ENCODE measurements around the gene GPM6B.
A peak's percentile ranks its signal among the peaks of the same experiment; 100 is the strongest.

Gene GPM6B, protein sequence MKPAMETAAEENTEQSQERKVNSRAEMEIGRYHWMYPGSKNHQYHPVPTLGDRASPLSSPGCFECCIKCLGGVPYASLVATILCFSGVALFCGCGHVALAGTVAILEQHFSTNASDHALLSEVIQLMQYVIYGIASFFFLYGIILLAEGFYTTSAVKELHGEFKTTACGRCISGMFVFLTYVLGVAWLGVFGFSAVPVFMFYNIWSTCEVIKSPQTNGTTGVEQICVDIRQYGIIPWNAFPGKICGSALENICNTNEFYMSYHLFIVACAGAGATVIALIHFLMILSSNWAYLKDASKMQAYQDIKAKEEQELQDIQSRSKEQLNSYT

DNA sequence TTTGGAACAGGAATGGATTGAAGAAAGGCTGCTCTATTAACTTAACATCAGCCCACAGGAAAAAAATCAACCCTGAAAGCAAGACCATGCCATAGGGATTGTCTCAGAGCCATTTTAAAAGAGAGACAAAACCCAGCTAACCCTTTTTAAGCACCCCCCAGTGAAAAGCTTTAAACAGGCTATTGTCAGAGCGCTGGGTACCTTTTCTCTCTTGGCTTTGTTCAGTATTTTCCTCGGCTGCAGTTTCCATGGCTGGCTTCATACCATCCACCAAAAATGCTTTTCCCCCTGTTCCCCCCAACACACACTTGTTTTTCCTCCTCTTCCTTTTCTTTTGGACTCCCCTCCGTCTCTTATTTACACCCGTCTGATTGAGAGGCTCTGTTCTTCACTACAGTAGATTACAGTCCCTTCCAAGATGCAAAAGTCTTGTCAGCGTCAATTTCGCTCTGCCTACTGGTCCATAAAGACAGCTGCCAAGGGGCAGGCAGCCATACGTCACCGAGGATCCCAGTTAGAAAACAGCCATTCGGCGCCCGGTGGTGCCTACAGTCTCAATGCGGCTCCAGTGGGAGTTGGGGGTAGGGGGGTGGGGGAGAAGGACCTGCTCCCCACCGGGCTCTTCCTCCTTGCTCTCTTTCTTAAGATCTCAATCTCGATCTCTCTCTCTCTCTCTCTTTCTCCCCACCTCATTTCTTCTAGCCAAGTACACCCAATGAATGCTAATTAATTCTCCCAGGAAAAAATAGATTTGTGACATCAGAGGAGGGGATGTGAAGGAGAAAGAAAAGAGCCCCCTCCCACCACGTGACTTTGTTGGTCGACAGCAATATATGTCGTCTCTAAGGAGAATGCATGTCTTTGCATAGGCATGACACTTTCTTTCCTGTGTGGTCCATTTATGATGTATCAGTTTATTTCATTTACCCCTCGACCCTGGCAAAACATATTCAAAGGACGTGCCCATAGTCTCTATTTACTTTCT is at the start of gene GPM6B:
TSS of gene GPM6B (minus strand) at position 451 of the 985 bp plus-strand sequence. CDS start at position 262, 189 bp downstream.
- no peak for DNase-seq

DNA sequence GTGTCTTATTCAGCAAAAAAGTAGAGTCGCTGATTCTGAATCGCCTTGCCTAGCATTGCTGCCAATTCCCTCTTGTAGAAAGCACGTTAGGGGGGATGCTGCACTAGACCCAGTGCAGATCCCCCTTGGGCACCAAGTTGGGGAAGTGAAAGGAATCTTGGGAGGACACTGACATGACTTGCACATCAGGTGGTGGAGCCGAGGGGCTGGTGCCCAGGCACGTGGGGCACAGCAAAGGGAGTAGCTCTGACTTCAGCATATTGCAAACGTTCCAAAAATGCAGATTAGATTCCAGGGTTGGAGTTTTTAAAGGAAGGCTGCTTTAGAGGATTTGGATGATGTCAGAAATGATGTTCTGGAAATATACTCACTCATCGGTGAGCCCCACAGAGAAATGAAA is 47.4 kb upstream of the GPM6B start:
- DNase-seq: peak; percentile 28

DNA sequence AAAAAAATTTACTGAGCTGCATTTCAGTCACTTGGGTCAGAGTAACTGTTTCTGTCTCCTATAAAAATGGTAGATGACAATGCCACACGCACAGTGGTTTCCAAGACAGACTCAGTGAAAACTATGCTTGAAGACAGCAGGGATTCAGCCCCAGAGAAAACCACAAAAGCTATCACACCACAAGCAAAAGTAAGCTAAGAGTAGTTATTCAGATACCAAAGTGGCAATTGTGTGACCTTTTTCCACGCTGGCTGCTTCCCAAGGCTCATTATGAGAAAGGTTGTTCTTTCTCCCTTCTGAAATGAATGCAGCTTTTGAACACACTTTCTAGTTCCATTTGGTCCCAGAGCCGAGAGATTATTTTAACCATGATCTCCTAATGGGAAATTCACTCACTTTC is 46.4 kb upstream of the GPM6B start:
- DNase-seq: no peak

DNA sequence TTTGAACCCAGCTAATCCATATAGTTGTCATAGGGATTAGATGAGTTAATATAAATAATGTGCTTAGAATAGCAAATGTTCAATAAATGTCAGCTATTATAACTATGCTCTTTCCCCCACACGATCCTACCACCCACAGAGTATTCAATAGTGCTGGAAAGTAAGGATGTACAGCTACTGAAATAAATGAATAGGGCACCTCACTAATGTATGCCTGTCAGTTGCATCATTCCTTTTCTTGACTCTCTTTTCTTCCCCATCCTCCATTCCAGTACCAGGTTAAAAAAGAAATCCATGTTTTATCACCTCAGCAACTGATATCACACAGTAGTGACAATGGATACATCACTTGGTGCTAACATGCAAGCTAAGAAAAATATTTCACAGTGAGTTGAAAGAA is 42.8 kb upstream of the GPM6B start:
- DNase-seq: no peak

DNA sequence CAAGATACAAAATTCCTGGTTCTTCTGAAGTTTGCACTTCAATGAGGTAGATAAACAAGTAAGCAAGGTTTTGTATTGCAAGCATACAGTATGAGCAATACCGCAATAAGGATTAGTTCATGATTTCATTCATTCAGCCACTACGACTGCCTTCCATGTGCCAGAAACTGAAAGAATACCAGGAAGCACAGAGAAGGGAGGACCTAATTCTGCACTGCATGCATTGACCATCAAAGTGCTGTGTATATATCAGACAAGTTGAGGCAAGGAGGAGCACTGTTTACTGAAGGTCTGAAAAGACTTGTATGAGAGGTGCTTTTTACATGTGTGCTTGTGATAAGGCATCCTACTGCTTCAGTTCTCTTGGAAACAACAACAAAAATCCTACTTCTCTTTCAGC is 40.9 kb upstream of the GPM6B start:
- no peak for DNase-seq

DNA sequence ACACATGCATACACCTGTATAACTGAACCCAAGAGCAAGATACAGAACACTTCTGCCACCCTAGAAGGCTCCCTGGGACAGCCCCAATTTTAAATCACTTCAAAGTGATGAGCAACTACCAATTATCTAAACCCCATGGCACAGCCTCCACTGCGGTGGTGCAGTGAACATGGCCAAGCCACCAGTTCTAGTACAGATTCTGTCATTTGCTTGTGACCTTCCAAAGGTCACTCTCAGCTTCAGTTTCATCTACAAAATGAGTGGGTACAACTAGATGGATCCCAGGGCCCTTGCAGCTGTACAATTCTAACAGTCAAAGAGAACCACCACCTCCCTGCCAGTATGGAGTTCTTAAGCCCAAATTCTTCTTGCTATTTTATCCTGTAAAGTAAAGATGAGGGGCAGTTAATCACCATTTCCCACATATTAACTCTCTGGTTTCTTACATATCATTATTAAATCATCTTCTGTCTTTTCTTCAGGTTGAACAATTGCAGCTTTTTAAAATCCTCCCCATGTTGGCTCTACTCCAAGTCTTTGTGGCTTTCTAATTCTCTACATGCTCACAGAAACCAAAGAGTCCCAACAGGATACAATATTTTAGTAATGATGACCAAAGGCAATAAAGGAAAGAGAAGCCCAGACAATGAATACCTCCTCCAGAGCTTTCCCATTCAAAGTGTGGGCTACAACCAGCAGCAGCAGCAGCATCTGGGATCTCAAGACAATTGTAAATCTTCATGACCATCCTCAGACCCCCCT is 39.0 kb upstream of the GPM6B start:
- no peak for DNase-seq

DNA sequence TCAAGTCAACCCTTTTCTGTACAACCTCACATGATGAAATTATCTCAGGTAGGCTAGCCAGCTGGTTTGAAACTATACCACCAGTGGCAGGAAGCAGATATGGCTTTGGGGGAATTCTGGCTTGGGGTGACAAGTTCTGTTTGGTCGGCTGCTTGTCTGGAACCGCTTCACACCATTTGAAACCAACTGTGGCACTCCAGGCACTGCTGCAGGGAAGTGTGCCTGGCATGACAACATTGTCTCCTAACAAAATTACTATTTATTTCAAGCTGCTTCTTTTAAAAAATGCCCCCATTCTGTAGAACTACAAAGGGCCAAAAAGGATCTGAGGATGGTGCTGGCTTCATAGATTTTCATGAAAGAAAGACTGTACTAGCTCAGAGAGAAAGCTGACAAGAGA is 37.1 kb upstream of the GPM6B start:
- no peak for DNase-seq

DNA sequence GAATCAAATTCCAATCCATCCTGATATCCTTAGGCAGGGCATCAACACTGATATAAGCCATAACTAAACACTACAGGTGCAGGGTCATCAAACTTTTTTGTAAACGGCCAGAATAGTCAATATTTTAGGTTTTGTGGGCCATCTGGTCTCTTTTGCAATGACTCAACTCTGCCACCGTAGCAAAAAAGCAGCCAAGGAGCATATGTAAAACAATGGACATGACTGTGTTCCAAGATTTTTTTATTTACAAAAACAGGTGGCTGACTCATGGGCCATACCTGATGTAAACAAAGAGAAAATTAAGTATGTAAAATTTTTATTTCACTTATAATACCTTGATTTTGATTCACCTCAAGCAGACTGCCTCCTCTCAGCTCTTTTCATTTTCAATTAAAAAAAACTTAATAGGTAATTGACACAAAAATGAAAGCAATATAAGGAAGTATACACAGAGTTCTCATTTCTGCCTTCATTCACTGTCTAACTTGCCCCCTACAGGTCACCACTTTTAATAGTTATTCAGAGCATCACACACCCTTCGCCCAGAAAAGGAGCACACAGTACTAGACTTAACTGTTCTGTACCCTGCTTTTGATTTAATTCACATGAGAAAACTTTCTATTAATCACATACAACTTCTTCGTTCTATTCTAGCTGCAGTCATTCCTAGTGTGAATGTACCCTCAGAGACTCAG is 35.3 kb upstream of the GPM6B start:
- DNase-seq: no peak

DNA sequence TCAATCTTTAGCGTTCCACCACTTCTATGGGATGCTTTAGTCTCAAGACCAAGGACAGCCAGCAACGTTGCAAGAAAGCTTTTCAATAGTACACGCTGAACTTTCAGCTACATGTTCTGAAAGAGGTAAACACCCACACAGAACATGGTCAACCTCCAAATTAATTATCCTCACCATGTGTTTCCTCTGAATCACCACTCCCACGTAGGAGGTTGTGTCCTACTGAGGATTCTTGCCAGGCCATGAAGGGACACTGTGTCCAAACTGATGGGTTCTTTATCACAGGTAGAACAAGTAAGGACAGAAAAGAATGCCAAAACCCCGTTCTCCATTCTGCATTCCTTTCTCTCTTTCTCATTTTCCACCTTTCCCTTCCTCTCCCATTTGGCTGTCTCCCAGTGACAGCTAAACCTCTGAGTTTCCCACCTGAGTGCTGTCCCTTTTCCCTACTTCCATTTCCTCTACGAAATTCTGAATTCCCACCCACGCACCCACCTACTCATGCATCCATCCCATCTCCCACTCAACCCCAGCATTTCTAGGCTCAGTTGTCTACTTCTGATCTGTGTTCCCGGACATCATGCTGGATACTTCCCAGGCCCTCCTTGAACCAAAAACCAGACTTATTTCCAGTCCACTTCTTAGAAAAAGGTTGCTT is 29.0 kb upstream of the GPM6B start:
- DNase-seq: no peak

DNA sequence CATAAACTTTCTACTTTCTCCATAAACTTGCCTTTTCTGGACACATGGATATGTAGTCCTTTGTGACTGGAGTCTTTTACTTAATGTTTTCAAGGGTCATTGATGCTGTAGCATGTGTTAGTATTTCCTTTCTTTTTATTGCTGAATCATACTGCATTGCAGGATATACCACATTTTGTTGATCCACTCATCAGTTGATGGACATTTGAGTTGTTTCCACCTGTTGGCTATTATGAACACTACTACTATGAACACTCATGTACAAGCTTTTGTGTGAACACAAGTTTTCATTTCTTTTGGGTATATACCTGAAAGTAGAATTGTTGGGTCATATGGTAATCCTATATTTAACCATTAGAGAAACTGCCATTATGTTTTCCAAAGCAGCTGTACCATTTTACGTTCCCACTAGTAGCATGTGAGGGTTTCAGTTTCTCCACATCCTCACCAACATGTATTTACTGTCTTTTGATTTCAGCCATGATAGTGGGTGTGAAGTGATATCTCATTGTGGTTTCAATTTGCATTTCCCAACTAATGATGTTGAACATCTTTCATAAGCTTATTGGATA is 26.3 kb upstream of the GPM6B start:
- DNase-seq: no peak

DNA sequence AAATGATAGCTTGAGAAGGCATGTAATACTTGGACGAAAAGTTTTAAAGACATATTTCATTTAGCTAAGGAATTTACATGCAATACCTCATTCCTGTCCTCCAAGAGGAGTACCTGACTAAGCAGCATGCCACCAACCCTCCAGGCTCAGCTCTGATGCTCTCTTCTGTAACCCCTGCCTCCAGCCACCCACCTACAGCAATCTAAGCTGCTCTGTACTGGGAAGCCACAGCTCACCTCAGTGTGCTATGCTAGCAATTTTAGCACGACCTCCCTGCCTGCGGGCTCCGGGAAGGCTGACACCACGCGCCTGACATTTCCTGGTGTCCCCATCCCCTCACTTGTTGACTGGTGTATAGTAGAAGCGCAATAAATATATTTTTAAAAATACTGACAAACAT is 23.2 kb upstream of the GPM6B start:
- no peak for DNase-seq

DNA sequence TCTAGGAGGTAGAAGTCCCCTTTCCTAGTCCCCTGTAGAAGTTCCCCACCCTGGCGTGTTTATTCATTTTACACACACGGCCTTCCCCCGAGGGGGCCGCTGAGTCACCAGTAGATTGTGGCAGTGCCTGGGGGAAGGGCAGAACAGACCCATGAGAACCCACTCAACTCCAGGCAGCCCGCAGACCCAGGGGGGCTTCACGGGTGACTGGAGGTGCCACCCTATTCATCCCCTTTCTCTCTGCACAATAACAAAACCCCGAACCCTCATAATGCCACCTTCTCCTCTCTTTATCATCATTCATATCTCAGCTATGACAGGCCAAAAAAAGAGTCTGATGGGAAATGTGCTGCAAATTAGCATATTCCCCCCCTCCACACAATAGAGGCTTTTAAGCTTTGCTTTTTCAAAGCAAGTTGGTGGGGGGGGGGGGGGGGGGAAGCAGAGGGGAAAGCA is 20.4 kb upstream of the GPM6B start:
- DNase-seq: no peak

DNA sequence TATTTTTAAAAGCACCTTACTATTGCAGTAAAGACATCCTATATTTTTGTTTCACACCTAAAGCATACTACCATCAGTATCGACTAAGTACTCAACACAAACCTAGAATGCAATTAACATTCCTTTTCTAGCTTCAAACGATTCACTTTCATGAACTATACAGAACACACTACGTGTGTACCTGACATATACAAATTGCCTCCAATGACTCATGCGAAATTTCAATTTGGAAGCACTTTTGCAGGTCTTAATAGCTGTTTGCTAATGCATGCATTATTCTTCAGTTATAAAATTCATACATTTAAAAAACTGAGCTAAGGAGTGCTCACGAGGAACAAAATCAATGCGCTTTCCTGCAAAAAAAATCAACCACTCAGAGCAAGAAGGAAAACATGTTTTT is 19.7 kb upstream of the GPM6B start:
- no peak for DNase-seq

DNA sequence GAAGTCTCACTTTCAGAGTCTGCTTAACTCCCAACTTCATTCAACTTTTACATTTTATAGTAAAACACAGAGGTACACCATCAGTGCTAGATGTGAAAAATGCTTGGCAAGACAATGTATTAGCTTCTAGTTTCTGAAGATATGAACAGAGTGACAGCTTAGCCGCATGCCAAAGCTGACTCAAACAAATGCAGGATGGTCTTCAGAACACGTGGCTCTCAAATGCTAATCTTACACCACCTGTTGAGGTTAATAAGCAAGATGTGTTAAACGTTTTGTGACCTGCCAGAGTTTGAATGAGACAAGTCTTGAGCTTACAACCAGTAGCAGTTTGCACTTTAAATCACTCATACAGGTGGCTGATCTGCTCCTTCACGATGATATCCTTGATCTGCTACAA is 18.9 kb upstream of the GPM6B start:
- DNase-seq: no peak

DNA sequence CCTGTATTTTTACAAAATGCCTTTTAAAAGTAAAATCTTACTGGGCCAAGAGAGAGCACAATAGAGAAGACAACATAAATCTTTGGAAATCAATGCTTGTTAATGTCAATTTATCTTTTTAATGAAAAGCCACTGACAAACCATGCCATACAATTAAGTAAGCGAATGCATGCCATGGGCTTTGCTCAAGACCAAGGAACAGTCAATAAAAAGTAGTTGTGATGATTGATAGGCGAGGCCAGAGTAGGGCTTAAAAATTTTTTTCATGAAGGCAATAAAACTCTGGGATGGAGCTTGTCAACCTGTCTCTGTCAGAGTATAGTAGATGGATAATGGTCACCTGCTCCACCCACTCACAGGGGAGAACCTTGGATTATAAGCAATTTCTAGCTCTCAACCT is 17.5 kb upstream of the GPM6B start:
- no peak for DNase-seq

DNA sequence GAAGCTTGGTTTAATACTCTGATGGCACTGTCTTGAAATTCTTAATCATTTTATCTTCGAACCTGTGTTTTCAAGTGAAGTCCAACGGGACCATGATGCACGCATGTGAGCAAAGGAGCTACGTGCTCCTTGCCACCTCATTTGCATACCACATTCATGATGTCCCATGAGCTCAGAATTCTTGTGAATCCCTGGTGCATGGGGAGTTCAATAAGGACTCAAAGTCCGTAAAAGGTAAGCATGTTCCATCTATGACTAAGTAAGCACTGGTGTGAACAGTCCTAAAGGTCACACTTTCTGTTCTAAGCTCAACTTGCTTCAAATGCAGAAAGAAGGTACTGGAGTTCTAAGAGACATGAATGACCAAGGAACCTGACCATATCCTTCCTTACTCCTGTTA is 13.1 kb upstream of the GPM6B start:
- DNase-seq: no peak

DNA sequence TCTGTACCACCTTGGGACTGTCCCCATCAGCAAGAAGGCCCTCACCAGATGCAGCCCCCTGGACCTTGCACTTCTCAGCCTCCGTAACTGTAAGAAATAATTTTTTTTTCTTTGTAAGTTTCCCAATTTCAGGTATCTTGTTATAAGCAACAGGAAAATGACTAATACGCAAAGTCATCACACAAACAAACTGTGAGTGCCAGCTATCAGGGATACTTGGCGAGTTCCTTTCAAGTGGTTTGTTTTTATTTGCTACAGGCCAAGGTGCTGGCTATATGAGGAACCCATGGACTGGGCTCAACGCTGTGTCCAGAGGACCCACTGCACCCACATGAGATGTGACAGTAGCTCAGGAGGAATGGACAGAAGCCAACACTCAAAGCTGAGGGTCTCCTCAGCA is 11.5 kb upstream of the GPM6B start:
- no peak for DNase-seq

DNA sequence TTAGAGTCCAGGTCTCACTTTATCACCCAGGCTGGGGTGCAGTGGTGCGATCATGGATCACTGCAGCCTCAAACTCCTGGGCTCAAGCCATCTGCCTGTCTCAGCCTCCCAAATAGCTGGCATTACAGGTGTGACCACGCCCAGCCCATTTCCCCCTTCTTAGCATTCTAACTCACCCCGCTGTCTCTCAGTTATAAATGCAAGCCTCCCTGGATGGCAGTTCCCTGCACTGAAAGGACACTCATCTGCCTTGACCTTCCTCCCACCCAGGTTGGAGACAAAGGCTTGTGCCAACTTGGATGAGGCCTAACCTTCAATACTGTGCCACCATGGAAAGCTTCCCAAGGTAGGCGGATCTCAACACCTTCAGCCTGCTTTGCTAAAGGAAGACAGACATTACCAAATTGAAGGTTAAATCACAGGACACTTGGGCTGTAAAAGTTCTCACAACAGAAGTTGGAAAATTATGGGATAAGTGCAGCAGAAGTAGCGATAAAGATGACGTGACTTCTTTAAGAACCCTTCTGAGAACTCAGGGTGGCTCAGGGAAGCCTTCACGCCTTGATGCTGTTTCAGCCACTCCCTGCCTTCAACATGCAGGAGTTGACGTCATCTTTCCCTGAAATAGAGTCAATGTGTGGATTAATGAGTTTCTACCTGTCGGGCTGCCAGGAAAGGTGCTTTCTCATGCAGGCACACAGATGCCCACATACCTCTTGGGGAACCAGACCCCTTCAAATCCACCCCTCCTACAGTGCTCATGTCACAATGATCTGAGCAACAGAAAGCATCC is 10.6 kb upstream of the GPM6B start:
- DNase-seq: no peak

DNA sequence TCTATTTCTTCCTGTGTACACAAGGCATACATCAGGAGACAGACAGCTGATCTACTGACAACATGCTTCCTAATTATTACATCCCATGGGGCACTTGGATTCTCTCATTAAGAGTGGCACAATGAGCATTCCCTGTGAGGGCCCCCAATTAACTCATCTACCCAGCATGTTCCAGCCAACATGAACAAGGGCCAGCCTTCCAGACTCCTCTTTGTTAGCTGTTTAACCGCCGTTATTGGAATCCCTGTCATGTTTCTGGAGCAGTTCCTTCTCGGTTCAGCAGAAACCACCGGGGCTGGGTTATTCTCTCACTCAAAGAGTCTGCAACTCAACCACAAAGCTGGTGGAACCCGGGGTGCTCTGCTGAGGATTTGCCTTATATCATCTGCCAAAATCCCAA is 9.9 kb upstream of the GPM6B start:
- DNase-seq: no peak

DNA sequence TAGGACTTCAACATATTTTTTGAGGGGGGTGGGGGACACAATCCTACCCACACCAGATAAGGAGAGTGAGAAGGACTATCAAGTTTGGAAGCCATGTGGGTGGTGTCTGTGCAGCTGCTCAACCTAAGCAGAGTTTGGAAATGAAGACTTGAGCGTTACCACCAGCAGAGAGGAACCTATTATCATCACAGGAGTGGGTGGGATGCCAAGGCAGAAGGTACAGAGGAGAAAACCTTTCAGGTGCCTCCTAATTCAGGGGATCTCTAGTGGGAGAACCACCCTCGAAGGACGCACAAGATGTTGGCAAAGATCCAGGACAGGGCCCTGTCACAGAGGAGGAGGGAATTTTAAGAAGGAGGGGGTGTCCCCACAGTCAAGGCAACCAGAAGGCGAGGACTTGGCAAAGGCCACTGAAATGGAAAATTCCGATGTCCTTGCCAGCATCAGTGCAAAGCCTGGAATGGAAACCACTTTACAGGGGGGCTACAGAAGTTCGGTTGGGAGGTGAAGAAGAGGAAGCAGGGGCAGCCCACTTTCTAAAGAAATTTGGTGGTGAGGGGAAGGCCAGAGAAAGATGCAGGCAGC is 8.4 kb upstream of the GPM6B start:
- no peak for DNase-seq

DNA sequence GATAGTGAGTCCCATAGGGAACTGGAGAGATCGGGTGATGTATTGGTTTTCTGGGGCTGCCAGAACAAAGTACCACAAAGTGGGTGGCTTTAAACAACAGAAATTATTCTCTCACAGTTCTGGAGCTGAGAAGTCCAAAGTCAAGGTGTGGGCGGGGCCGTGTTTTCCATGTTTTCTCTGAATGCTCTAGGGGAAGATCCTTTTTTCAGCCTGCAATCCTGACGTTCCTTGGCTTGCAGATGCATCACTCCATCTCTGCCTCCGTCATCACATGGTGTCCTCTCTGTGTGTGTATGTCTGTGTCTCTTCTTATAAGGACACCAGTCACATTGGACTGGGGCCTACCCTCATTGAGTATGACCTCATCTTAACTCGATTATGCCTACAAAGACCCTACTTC is 7.9 kb upstream of the GPM6B start:
- no peak for DNase-seq

All from NCI-H226 (cell line).